Measurements from ENCODE around the gene DYNC1I1. TPM values are rescaled to one million over a fixed set of nuclear protein-coding genes. Genes with fewer than 3 reads are reported as not detected.

Gene DYNC1I1
- total RNA-seq, 2 experiments from 2014 or later: 0.08 TPM; not detected in 1

GRCh38 chr7:96120445-96121225 is 348.3 kb downstream of the DYNC1I1 start:
- Histone ChIP-seq H3K4me3 (ENCODE audit: low read length) (no peak overlapping the region), H3K27me3 (ENCODE audit: control insufficient read depth in 1 of 2, insufficient read depth in 2 of 2, low read length in 2 of 2) (no peaks in the 10 kb centered on the region), H3K4me1 (ENCODE audit: insufficient read depth, low read length) (no peaks in the 10 kb centered on the region), H3K27ac (ENCODE audit: low read depth in 1 of 2, low read length in 2 of 2) (no peak overlapping the region), H3K36me3 (ENCODE audit: insufficient read depth, low read length) (peaks cover 9% of the 10 kb centered on the region), H3K9me3 (ENCODE audit: control insufficient read depth in 1 of 2, insufficient read depth in 1 of 2, low read length in 2 of 2) (no peaks in the 10 kb centered on the region)
- CTCF ChIA-PET: no interaction called here
- POLR2A ChIA-PET: no interaction called here
- no peak overlapping the region for H3K4me3 Mint-ChIP-seq
- no peaks in the 10 kb centered on the region for H3K9me3 Mint-ChIP-seq
- TF ChIP-seq CTCF (IDR thresholded peaks at IDR 0.05): no peak
- no peaks in the 10 kb centered on the region for H3K27me3 Mint-ChIP-seq
- no peak for DNase-seq
- no peak for ATAC-seq (ENCODE audit: poor library complexity)
- intact Hi-C loops (cut with DNase I, micrococcal nuclease): no loop called here
- H3K4me1 Mint-ChIP-seq (ENCODE audit: low read depth): no peaks in the 10 kb centered on the region
- peaks cover 32% of the 10 kb centered on the region for H3K36me3 Mint-ChIP-seq (ENCODE audit: low read depth)
- H3K27ac Mint-ChIP-seq: no peak overlapping the region

- DNase-seq: no peak
- POLR2A ChIA-PET: no interaction called here
- Histone ChIP-seq H3K9me3 (ENCODE audit: control insufficient read depth in 1 of 2, insufficient read depth in 1 of 2, low read length in 2 of 2) (no peaks in the 10 kb centered on the region), H3K27ac (ENCODE audit: low read depth in 1 of 2, low read length in 2 of 2) (no peak overlapping the region), H3K36me3 (ENCODE audit: insufficient read depth, low read length) (peaks cover 9% of the 10 kb centered on the region), H3K27me3 (ENCODE audit: control insufficient read depth in 1 of 2, insufficient read depth in 2 of 2, low read length in 2 of 2) (no peaks in the 10 kb centered on the region), H3K4me3 (ENCODE audit: low read length) (no peak overlapping the region), H3K4me1 (ENCODE audit: insufficient read depth, low read length) (no peaks in the 10 kb centered on the region)
- no peak for TF ChIP-seq CTCF (IDR thresholded peaks at IDR 0.05)
- H3K4me3 Mint-ChIP-seq: no peak overlapping the region
- H3K36me3 Mint-ChIP-seq (ENCODE audit: low read depth): peaks cover 32% of the 10 kb centered on the region
- ATAC-seq (ENCODE audit: poor library complexity): no peak
- CTCF ChIA-PET: no interaction called here
- no peaks in the 10 kb centered on the region for H3K4me1 Mint-ChIP-seq (ENCODE audit: low read depth)
- no peaks in the 10 kb centered on the region for H3K9me3 Mint-ChIP-seq
- intact Hi-C loops (cut with DNase I, micrococcal nuclease): no loop called here
- no peak overlapping the region for H3K27ac Mint-ChIP-seq
- no peaks in the 10 kb centered on the region for H3K27me3 Mint-ChIP-seq
These were observed 349.4 kb downstream of the DYNC1I1 start for GRCh38 chr7:96121752-96122151.

GRCh38 chr7:96122746-96123145 is 350.4 kb downstream of the DYNC1I1 start:
- Mint-ChIP-seq H3K27ac (no peak overlapping the region), H3K4me3 (no peak overlapping the region)

More at GRCh38 chr7:96122746-96123145, 350.4 kb downstream of the DYNC1I1 start:
- no peak for TF ChIP-seq CTCF (IDR thresholded peaks at IDR 0.05)
- Histone ChIP-seq H3K9me3 (ENCODE audit: control insufficient read depth in 1 of 2, insufficient read depth in 1 of 2, low read length in 2 of 2) (no peaks in the 10 kb centered on the region), H3K4me1 (ENCODE audit: insufficient read depth, low read length) (no peaks in the 10 kb centered on the region), H3K4me3 (ENCODE audit: low read length) (no peak overlapping the region), H3K27ac (ENCODE audit: low read depth in 1 of 2, low read length in 2 of 2) (no peak overlapping the region), H3K36me3 (ENCODE audit: insufficient read depth, low read length) (peaks cover 9% of the 10 kb centered on the region), H3K27me3 (ENCODE audit: control insufficient read depth in 1 of 2, insufficient read depth in 2 of 2, low read length in 2 of 2) (no peaks in the 10 kb centered on the region)
- H3K27me3 Mint-ChIP-seq: no peaks in the 10 kb centered on the region
- peaks cover 32% of the 10 kb centered on the region for H3K36me3 Mint-ChIP-seq (ENCODE audit: low read depth)
- CTCF ChIA-PET: no interaction called here
- DNase-seq: no peak
- ATAC-seq (ENCODE audit: poor library complexity): no peak
- POLR2A ChIA-PET: no interaction called here
- H3K4me1 Mint-ChIP-seq (ENCODE audit: low read depth): no peaks in the 10 kb centered on the region
- intact Hi-C loops (cut with DNase I, micrococcal nuclease): no loop called here
- no peaks in the 10 kb centered on the region for H3K9me3 Mint-ChIP-seq
